DOHH2 (cell line): ENCODE data around the gene NCKAP5.

Source experiments
- EZH2phosphoT487 ChIP-seq: fragments of 200-600 bp; sonication (generic); IDR thresholded peaks from 2 replicates; pipeline ENCODE4 v1.6.1; 2017; ENCODE audit warnings: borderline replicate concordance, mild to moderate bottlenecking, antibody characterized with exemption, low read length, moderate library complexity, mixed read lengths
- TF ChIP-seq, protein P1 (sequence below): fragments of 200-600 bp; sonication (generic); IDR thresholded peaks from one replicate; pipeline ENCODE4 v1.5.1; 2014; ENCODE audit warnings: antibody characterized with exemption, mild to moderate bottlenecking, low read depth, low read length; ENCODE audit not compliant: poor library complexity, severe bottlenecking

DNA sequence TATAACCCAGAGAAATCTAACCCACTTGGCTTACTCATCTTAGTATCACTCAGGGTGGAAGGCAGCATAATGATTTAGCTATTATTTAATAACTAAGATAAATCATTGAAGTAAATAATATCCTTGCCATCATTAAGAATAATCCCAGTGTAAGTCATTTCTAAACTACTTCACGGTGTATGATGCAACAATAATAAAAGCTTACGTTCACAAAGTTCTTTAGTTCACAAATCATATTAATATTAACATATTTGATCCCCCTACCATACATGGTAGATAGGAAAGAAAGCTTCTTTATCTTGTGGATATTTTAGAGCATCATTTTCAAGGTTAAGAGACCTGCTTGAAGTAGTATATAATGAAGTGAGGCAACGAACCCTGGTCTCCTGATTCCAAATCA lies 401.0 kb downstream of the NCKAP5 start:
- TF ChIP-seq, protein P1, sequence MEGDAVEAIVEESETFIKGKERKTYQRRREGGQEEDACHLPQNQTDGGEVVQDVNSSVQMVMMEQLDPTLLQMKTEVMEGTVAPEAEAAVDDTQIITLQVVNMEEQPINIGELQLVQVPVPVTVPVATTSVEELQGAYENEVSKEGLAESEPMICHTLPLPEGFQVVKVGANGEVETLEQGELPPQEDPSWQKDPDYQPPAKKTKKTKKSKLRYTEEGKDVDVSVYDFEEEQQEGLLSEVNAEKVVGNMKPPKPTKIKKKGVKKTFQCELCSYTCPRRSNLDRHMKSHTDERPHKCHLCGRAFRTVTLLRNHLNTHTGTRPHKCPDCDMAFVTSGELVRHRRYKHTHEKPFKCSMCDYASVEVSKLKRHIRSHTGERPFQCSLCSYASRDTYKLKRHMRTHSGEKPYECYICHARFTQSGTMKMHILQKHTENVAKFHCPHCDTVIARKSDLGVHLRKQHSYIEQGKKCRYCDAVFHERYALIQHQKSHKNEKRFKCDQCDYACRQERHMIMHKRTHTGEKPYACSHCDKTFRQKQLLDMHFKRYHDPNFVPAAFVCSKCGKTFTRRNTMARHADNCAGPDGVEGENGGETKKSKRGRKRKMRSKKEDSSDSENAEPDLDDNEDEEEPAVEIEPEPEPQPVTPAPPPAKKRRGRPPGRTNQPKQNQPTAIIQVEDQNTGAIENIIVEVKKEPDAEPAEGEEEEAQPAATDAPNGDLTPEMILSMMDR = no peak
- no peak for TF ChIP-seq EZH2phosphoT487
